ENCODE results near the gene SLC25A45.
"Not testable (repeated sequence)": the region's sequence is repeated elsewhere in the genome, so short reads cannot be mapped to it uniquely, and the experiment has no call there.

SLC25A45 gene

GRCh38 chr11:65334696-65335295 lies 47.6 kb downstream of the SLC25A45 start:
- TF ChIP-seq EZH2phosphoT487 (IDR thresholded peaks at IDR 0.05; ENCODE audit: borderline replicate concordance) (no peak), CTCF (conservative IDR thresholded peaks at IDR 0.05; ENCODE audit: low read length) (no peak)
- Histone ChIP-seq H3K27me3 (ENCODE audit: insufficient read depth, low read length, poor library complexity, severe bottlenecking) (no peaks in the 10 kb centered on the region), H3K9ac (ENCODE audit: low read depth, low read length, poor library complexity, severe bottlenecking) (peak overlapping the region; percentile 83), H3K4me3 (ENCODE audit: low read length, poor library complexity, severe bottlenecking) (peak overlapping the region; percentile 77), H3K9me3 (ENCODE audit: insufficient read depth, low read depth, low read length) (no peaks in the 10 kb centered on the region), H4K20me1 (ENCODE audit: insufficient read depth, low read length, poor library complexity, severe bottlenecking) (peaks cover 37% of the 10 kb centered on the region), H3K4me2 (ENCODE audit: low read depth, low read length, poor library complexity, severe bottlenecking) (peak overlapping the region; percentile 95), H2AFZ (ENCODE audit: low read length) (no peak overlapping the region), H3K9me2 (replicated peaks; ENCODE audit: low read depth, low read length) (no peaks in the 10 kb centered on the region), H3K36me3 (ENCODE audit: insufficient read depth, low read length) (no peaks in the 10 kb centered on the region), H3K4me1 (ENCODE audit: insufficient read depth, low read length, poor library complexity, severe bottlenecking) (peaks cover 32% of the 10 kb centered on the region), H3K79me2 (ENCODE audit: insufficient read depth, low read length) (peaks cover 60% of the 10 kb centered on the region), H3F3A (ENCODE audit: low read depth) (no peaks in the 10 kb centered on the region)

DNA sequence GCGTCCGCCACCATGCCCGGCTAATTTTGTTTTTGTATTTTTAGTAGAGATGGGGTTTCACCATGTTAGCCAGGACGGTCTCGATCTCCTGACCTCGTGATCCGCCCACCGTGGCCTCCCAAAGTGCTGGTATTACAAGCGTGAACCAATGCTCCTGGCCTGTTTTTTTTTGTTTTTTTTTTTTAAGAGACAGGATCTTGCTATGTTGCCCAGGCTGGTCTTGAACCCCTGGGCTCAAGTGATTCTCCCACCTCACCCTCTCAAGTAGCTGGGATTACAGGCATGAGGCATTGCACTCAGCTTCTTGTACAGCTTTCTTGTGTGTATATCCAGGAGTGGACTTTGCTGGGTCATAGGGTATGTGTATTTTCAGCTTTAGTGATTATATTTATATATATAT lies 49.9 kb downstream of the SLC25A45 start:
- H4K20me1 ChIP-seq (ENCODE audit: insufficient read depth, low read length, poor library complexity, severe bottlenecking) = peaks cover 17% of the 10 kb centered on the region
- not testable (repeated sequence) for H3K27me3 ChIP-seq (ENCODE audit: insufficient read depth, low read length, poor library complexity, severe bottlenecking)

DNA sequence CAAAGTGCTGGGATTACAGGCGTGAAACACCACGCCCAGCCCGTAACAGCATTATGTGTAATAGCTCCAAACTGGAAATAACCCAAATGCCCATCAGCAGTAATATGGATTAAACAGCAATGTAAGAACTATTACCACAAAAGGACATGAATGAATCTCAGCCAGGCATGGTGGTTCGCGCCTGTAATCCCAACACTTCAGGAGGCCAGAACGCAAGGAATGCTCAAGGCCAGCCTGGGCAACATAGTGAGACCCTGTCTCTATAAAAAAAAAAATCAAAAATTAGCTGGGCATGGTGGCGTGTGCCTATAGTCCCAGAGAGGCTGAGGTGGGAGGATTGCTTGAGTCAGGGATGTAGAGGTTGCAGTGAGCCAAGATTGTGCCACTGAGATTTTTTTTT lies 51.9 kb downstream of the SLC25A45 start:
- Histone ChIP-seq H2AFZ (ENCODE audit: low read length) (no peak overlapping the region), H3K4me2 (ENCODE audit: low read depth, low read length, poor library complexity, severe bottlenecking) (no peak overlapping the region), H3K9ac (ENCODE audit: low read depth, low read length, poor library complexity, severe bottlenecking) (no peak overlapping the region), H3K9me3 (ENCODE audit: insufficient read depth, low read depth, low read length) (no peaks in the 10 kb centered on the region), H4K20me1 (ENCODE audit: insufficient read depth, low read length, poor library complexity, severe bottlenecking) (peaks cover 15% of the 10 kb centered on the region), H3K4me1 (ENCODE audit: insufficient read depth, low read length, poor library complexity, severe bottlenecking) (peaks cover 14% of the 10 kb centered on the region), H3K36me3 (ENCODE audit: insufficient read depth, low read length) (no peaks in the 10 kb centered on the region), H3K4me3 (ENCODE audit: low read length, poor library complexity, severe bottlenecking) (no peak overlapping the region), H3K27me3 (ENCODE audit: insufficient read depth, low read length, poor library complexity, severe bottlenecking) (no peaks in the 10 kb centered on the region), H3K79me2 (ENCODE audit: insufficient read depth, low read length) (peaks cover 19% of the 10 kb centered on the region), H3K9me2 (replicated peaks; ENCODE audit: low read depth, low read length) (no peaks in the 10 kb centered on the region), H3F3A (ENCODE audit: low read depth) (no peaks in the 10 kb centered on the region)
- TF ChIP-seq EZH2phosphoT487 (IDR thresholded peaks at IDR 0.05; ENCODE audit: borderline replicate concordance) (no peak), CTCF (conservative IDR thresholded peaks at IDR 0.05; ENCODE audit: low read length) (no peak)

More for the DNA sequence above, 49.9 kb downstream of the SLC25A45 start:
- peaks cover 38% of the 10 kb centered on the region for H3K79me2 ChIP-seq (ENCODE audit: insufficient read depth, low read length)
- not testable (repeated sequence) for H3K9me2 ChIP-seq (replicated peaks; ENCODE audit: low read depth, low read length); H3K9me3 ChIP-seq (ENCODE audit: insufficient read depth, low read depth, low read length); H3F3A ChIP-seq (ENCODE audit: low read depth); H3K9ac ChIP-seq (ENCODE audit: low read depth, low read length, poor library complexity, severe bottlenecking); H3K4me3 ChIP-seq (ENCODE audit: low read length, poor library complexity, severe bottlenecking); H2AFZ ChIP-seq (ENCODE audit: low read length); H3K36me3 ChIP-seq (ENCODE audit: insufficient read depth, low read length); H3K4me2 ChIP-seq (ENCODE audit: low read depth, low read length, poor library complexity, severe bottlenecking)
- peaks cover 16% of the 10 kb centered on the region for H3K4me1 ChIP-seq (ENCODE audit: insufficient read depth, low read length, poor library complexity, severe bottlenecking)

- Histone ChIP-seq H2AFZ (ENCODE audit: low read length) (peak overlapping the region; percentile 65; the same call in 1 of the 2 replicates), H3K4me2 (ENCODE audit: low read depth, low read length, poor library complexity, severe bottlenecking) (no peak overlapping the region), H3K79me2 (ENCODE audit: insufficient read depth, low read length) (peaks cover 13% of the 10 kb centered on the region), H3K36me3 (ENCODE audit: insufficient read depth, low read length) (no peaks in the 10 kb centered on the region), H3K9me2 (replicated peaks; ENCODE audit: low read depth, low read length) (no peaks in the 10 kb centered on the region), H3K27me3 (ENCODE audit: insufficient read depth, low read length, poor library complexity, severe bottlenecking) (no peaks in the 10 kb centered on the region), H3K4me1 (ENCODE audit: insufficient read depth, low read length, poor library complexity, severe bottlenecking) (peaks cover 8% of the 10 kb centered on the region), H3K9ac (ENCODE audit: low read depth, low read length, poor library complexity, severe bottlenecking) (no peak overlapping the region), H3K9me3 (ENCODE audit: insufficient read depth, low read depth, low read length) (no peaks in the 10 kb centered on the region), H4K20me1 (ENCODE audit: insufficient read depth, low read length, poor library complexity, severe bottlenecking) (peaks cover 9% of the 10 kb centered on the region), H3K4me3 (ENCODE audit: low read length, poor library complexity, severe bottlenecking) (no peak overlapping the region), H3F3A (ENCODE audit: low read depth) (no peaks in the 10 kb centered on the region)
- peak; percentile 77 for TF ChIP-seq CTCF (conservative IDR thresholded peaks at IDR 0.05; ENCODE audit: low read length)
- TF ChIP-seq EZH2phosphoT487 (IDR thresholded peaks at IDR 0.05; ENCODE audit: borderline replicate concordance) = no peak
Observed at GRCh38 chr11:65329944-65330403, 52.5 kb downstream of the SLC25A45 start.
